MM.1S (cell line): ENCODE results near the gene METTL24.
"Not testable (repeated sequence)": the region's sequence is repeated elsewhere in the genome, so short reads cannot be mapped to it uniquely, and the experiment has no call there.

Experiments
- DNase-seq: peaks from one replicate; pipeline ENCODE4 v3.0.0-alpha.2; 2015
- H2AFZ ChIP-seq: fragments of 300-600 bp; sonication (generic); 2 replicates; pipeline ENCODE4 v1.6.0; 2016; ENCODE audit warnings: antibody characterized with exemption, low read length
- H3F3A ChIP-seq: fragments of 300-600 bp; sonication (generic); 2 replicates; pipeline ENCODE4 v1.6.1; 2016; ENCODE audit warnings: mild to moderate bottlenecking, antibody characterized with exemption, low read length, moderate library complexity, mixed read lengths; ENCODE audit not compliant: insufficient read depth
- H3K27ac ChIP-seq: fragments of 300-600 bp; sonication (generic); 2 replicates; pipeline ENCODE4 v1.5.1; 2016; ENCODE audit warnings: mild to moderate bottlenecking, low read length
- H3K27me3 ChIP-seq: fragments of 300-600 bp; sonication (generic); replicated peaks from 2 replicates; pipeline ENCODE4 v1.6.0; 2016; ENCODE audit warnings: low read length; ENCODE audit not compliant: insufficient read depth
- H3K36me3 ChIP-seq: fragments of 300-600 bp; sonication (generic); replicated peaks from 2 replicates; pipeline ENCODE4 v1.6.1; 2016; ENCODE audit warnings: mild to moderate bottlenecking, low read length, mixed read lengths; ENCODE audit not compliant: insufficient read depth
- H3K4me1 ChIP-seq: fragments of 300-600 bp; sonication (generic); 2 replicates; pipeline ENCODE4 v1.6.1; 2016; ENCODE audit warnings: low read length, mixed read lengths
- H3K4me2 ChIP-seq: fragments of 300-600 bp; sonication (generic); 2 replicates; pipeline ENCODE4 v1.6.0; 2016; ENCODE audit warnings: low read depth, low read length
- H3K4me3 ChIP-seq: fragments of 300-600 bp; sonication (generic); 2 replicates; pipeline ENCODE4 v1.5.1; 2016; ENCODE audit warnings: low read length, mixed read lengths
- H3K79me2 ChIP-seq: fragments of 300-600 bp; sonication (generic); 2 replicates; pipeline ENCODE4 v1.6.1; 2016; ENCODE audit warnings: mixed run types, low read length, mixed read lengths
- H3K9ac ChIP-seq: fragments of 300-600 bp; sonication (generic); 2 replicates; pipeline ENCODE4 v1.6.1; 2016; ENCODE audit warnings: low read length, mixed read lengths
- H3K9me2 ChIP-seq: fragments of 300-600 bp; sonication (generic); replicated peaks from 2 replicates; pipeline ENCODE4 v1.6.1; 2016; ENCODE audit warnings: mild to moderate bottlenecking, low read length, mixed read lengths; ENCODE audit not compliant: insufficient read depth
- H3K9me3 ChIP-seq: fragments of 300-600 bp; sonication (generic); replicated peaks from 2 replicates; pipeline ENCODE4 v1.6.1; 2016; ENCODE audit warnings: mild to moderate bottlenecking, low read length, mixed read lengths; ENCODE audit not compliant: insufficient read depth
- H4K20me1 ChIP-seq: fragments of 300-600 bp; sonication (generic); 2 replicates; pipeline ENCODE4 v1.6.1; 2016; ENCODE audit warnings: mild to moderate bottlenecking, low read length, moderate library complexity, mixed read lengths; ENCODE audit not compliant: insufficient read depth
- CTCF ChIP-seq: fragments of 300-600 bp; sonication (generic); IDR thresholded peaks from 2 replicates; pipeline ENCODE4 v1.5.1; 2016; ENCODE audit warnings: antibody characterized with exemption, low read length, mixed read lengths
- EZH2 ChIP-seq: fragments of 300-600 bp; sonication (generic); optimal IDR thresholded peaks from 2 replicates; pipeline ENCODE3; 2017; ENCODE audit warnings: low read depth, mild to moderate bottlenecking, antibody characterized with exemption, low read length, mixed read lengths
- EZH2phosphoT487 ChIP-seq: fragments of 300-600 bp; sonication (generic); IDR thresholded peaks from 2 replicates; pipeline ENCODE4 v1.6.1; 2018; ENCODE audit warnings: antibody characterized with exemption, low read length

The METTL24 gene

GRCh38 chr6:110283657-110284056 lies 74.5 kb downstream of the METTL24 start:
- no peak for DNase-seq
- H3K27me3 ChIP-seq = no peaks in the 10 kb centered on the region
- no peak overlapping the region for H2AFZ ChIP-seq
- no peak overlapping the region for H3K4me3 ChIP-seq
- H3K9me2 ChIP-seq = no peaks in the 10 kb centered on the region
- H3K4me2 ChIP-seq = no peak overlapping the region
- H3K79me2 ChIP-seq = no peaks in the 10 kb centered on the region
- H3F3A ChIP-seq = no peaks in the 10 kb centered on the region
- no peak overlapping the region for H3K27ac ChIP-seq
- no peaks in the 10 kb centered on the region for H3K4me1 ChIP-seq
- TF ChIP-seq CTCF = no peak
- TF ChIP-seq EZH2phosphoT487 = no peak
- TF ChIP-seq EZH2 = no peak
- H3K9ac ChIP-seq = no peak overlapping the region
- H3K36me3 ChIP-seq = no peaks in the 10 kb centered on the region
- H4K20me1 ChIP-seq = no peaks in the 10 kb centered on the region
- H3K9me3 ChIP-seq = no peaks in the 10 kb centered on the region

DNA sequence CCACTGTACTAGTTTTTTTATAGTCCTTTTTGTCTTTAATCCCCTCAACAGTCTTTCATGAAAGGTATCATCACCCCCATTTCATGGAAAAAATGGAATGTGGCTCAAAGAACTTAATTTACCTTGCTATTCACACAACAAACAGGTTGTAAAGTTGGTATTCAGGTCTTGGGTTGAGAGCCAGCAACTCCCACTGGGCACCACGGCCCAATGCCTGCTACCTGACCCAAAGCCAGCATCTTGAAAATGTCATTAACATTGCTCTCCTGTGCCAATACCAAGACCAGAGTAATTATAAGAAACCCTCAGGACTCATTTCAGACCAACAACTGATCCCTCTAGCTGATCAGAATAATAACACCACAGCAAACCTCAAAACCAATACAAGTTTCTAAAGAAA lies 75.7 kb downstream of the METTL24 start:
- Histone ChIP-seq H3K4me2 (no peak overlapping the region), H3K27ac (no peak overlapping the region), H2AFZ (no peak overlapping the region), H3K27me3 (no peaks in the 10 kb centered on the region), H3K9ac (no peak overlapping the region), H3K9me2 (no peaks in the 10 kb centered on the region), H3K9me3 (no peaks in the 10 kb centered on the region), H3F3A (no peaks in the 10 kb centered on the region), H3K4me1 (no peaks in the 10 kb centered on the region), H3K36me3 (no peaks in the 10 kb centered on the region), H4K20me1 (no peaks in the 10 kb centered on the region), H3K79me2 (no peaks in the 10 kb centered on the region), H3K4me3 (no peak overlapping the region)
- TF ChIP-seq EZH2 (no peak), EZH2phosphoT487 (no peak), CTCF (no peak)
- no peak for DNase-seq

GRCh38 chr6:110277100-110277665 lies 81.0 kb downstream of the METTL24 start:
- H3K36me3 ChIP-seq = no peaks in the 10 kb centered on the region
- no peaks in the 10 kb centered on the region for H3K79me2 ChIP-seq
- no peaks in the 10 kb centered on the region for H4K20me1 ChIP-seq
- TF ChIP-seq EZH2 (no peak), EZH2phosphoT487 (no peak), CTCF (no peak)
- H3K27me3 ChIP-seq = no peaks in the 10 kb centered on the region
- no peak overlapping the region for H3K4me2 ChIP-seq
- H3K9me3 ChIP-seq = no peaks in the 10 kb centered on the region
- H3F3A ChIP-seq = no peaks in the 10 kb centered on the region
- H3K4me3 ChIP-seq = no peak overlapping the region
- no peak for DNase-seq
- no peak overlapping the region for H3K27ac ChIP-seq
- no peak overlapping the region for H3K9ac ChIP-seq
- H2AFZ ChIP-seq = no peak overlapping the region
- no peaks in the 10 kb centered on the region for H3K4me1 ChIP-seq
- H3K9me2 ChIP-seq = no peaks in the 10 kb centered on the region

DNA sequence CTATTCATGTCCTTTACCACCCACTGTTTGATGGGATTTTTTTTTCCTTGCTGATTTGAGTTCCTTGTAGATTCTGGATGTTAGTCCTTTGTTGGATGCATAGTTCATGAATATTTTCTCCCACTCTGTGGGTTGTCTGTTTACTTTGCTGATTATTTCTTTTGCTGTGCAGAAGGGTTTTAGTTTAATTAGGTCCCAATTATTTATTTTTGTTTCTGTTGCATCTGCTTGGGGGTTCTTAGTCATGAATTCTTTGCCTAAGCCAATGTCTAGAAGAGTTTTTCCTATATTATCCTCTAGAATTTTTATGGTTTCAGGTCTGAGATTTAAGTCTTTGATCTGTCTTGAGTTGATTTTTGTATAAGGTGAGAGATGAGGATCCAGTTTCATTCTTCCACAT lies 85.4 kb downstream of the METTL24 start:
- H3K36me3 ChIP-seq, H3K4me3 ChIP-seq: not testable (repeated sequence)

More for the DNA sequence above, 85.4 kb downstream of the METTL24 start:
- not testable (repeated sequence) for H3K27me3 ChIP-seq, H3K9ac ChIP-seq, H3F3A ChIP-seq, H3K4me1 ChIP-seq, H3K79me2 ChIP-seq, H4K20me1 ChIP-seq, H3K4me2 ChIP-seq, H3K9me2 ChIP-seq, H3K27ac ChIP-seq, H3K9me3 ChIP-seq, H2AFZ ChIP-seq, DNase-seq
